ENCODE data around the gene LDB1.

Gene LDB1

GRCh38 chr10:102134416-102134815, 14.2 kb upstream of the LDB1 start:
- DNase-seq (ENCODE audit: low spot score) = no peak

GRCh38 chr10:102133373-102134195, 13.4 kb upstream of the LDB1 start:
- DNase-seq (ENCODE audit: low spot score) = peak; percentile 79

GRCh38 chr10:102132563-102133372, 12.6 kb upstream of the LDB1 start, which contains the start of gene PPRC1:
TSS of gene PPRC1 (plus strand) at chr10:102133040. CDS start at chr10:102133069, 29 bp downstream.
- peak; percentile 88 for DNase-seq (ENCODE audit: low spot score)

- no peak for DNase-seq (ENCODE audit: low spot score)
Measured at GRCh38 chr10:102132193-102132562, 12.0 kb upstream of the LDB1 start.

GRCh38 chr10:102131286-102132170, 11.4 kb upstream of the LDB1 start:
- no peak for DNase-seq (ENCODE audit: low spot score)

GRCh38 chr10:102123223-102123622, 3.1 kb upstream of the LDB1 start:
- no peak for DNase-seq (ENCODE audit: low spot score)

- DNase-seq (ENCODE audit: low spot score) = no peak
Measured at GRCh38 chr10:102122450-102122849, 2.3 kb upstream of the LDB1 start.

GRCh38 chr10:102121739-102122372, 1.7 kb upstream of the LDB1 start:
- DNase-seq (ENCODE audit: low spot score) = no peak

- DNase-seq (ENCODE audit: low spot score) = no peak
Measured at GRCh38 chr10:102120991-102121738, 997 bp upstream of the LDB1 start.

GRCh38 chr10:102119417-102120141, 589 bp downstream of the LDB1 start:
- no peak for DNase-seq (ENCODE audit: low spot score)

- no peak for DNase-seq (ENCODE audit: low spot score)
Measured at GRCh38 chr10:102118867-102119266, 1.3 kb downstream of the LDB1 start.

- peak; percentile 70 for DNase-seq (ENCODE audit: low spot score)
Measured at GRCh38 chr10:102117391-102118159, 2.6 kb downstream of the LDB1 start.

GRCh38 chr10:102116656-102117055, 3.5 kb downstream of the LDB1 start:
- no peak for DNase-seq (ENCODE audit: low spot score)

- DNase-seq (ENCODE audit: low spot score) = no peak
Measured at GRCh38 chr10:102115775-102116174, 4.4 kb downstream of the LDB1 start.

- DNase-seq (ENCODE audit: low spot score) = peak; percentile 75
Measured at GRCh38 chr10:102114861-102115618, 5.1 kb downstream of the LDB1 start.

- DNase-seq (ENCODE audit: low spot score) = peak; percentile 59
Measured at GRCh38 chr10:102113956-102114857, 6.0 kb downstream of the LDB1 start.

- no peak for DNase-seq (ENCODE audit: low spot score)
Measured at GRCh38 chr10:102113261-102113955, 6.8 kb downstream of the LDB1 start.

Measured in D341Med (cell line).